ENCODE results near the gene ZDHHC11B. TPM values are rescaled to one million over a fixed set of nuclear protein-coding genes. Genes with fewer than 3 reads are reported as not detected.
"Not testable (repeated sequence)": the region's sequence is repeated elsewhere in the genome, so short reads cannot be mapped to it uniquely, and the experiment has no call there.

ZDHHC11B gene
- total RNA-seq, 2 donors from 2014 or later: 9.1 to 14.9 TPM

DNA sequence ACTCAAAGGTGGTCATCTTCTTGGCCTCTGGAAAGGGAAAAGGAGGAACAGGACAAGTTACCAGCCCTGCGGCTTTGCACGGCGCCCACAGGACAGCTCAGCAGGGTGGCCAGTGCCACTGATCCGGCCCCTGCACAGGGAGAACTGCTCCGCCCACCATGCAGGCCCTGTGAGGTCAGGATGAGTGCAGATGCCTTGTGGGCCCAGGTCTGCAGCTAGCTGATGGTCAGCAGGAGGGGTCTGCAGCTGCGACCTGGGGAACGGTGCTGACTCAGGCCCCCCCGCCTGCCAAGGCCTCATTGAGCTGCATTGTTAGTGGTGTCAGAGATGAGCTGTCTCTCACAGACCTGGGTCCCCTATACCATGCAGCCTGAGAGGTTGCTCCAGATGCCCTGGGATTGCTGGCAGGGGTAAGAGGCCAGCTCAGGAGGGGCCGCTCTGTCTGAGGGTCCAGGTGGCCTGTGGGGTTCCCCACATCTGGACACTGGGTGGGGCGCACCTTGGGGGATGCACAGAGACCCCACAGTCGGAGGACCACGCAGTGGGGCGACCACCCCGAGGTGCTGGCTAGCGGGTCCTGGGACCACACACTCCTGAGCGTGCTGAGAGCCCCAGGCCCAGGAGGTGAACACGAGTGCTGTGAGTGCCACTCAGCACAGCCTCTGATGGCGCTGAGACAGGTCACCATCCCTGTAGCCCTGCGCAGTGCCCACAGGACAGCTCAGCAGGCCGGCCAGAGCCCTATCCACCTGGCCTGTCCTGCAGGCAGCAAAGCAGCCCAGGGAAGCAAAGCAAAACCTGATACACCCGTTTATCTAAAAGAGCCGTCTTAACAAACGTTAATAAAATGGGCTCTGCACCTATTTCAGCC lies 39.0 kb downstream of the ZDHHC11B start:
- intact Hi-C loops (cut with DNase I): not testable (repeated sequence)
- DNase-seq (ENCODE audit: low spot score): peak; percentile 84

DNA sequence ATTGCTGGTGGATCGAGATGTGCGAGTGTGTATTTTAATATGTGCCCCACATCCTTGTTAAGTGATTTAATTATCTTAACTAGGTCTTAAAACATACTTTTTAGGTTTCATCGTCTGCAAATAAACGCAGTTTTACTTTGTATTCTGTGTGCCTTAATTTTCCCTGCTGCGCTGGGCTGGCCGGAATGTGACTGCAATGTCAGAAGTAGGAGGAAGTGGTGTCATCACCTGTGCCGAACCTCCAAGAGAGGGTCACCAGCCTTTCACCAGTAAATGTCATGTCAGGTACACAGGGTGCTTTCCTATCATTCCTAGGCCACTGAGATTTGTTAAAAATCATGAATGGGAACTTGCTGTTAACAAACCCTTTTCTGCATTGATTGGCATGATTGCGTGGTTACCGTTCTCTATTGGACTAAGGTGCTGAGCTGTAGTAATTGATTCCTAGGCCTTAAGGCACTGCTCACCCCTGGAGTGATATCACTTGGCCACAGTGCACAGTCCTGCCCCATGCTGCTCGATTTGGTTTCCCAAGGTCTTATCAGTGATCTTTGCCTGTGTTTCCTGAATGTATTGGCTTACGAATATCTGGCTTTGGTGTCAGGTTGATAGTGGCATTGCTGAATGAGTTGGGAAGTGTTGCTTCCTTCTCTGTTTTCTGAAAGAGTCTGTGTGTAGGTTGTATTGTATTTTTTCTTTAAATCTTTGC lies 40.7 kb downstream of the ZDHHC11B start:
- DNase-seq (ENCODE audit: low spot score); intact Hi-C loops (cut with DNase I): not testable (repeated sequence)

- DNase-seq (ENCODE audit: low spot score); intact Hi-C loops (cut with DNase I): not testable (repeated sequence)
These were observed 42.3 kb downstream of the ZDHHC11B start for GRCh38 chr5:742276-742675.

- intact Hi-C loops (cut with DNase I); DNase-seq (ENCODE audit: low spot score): not testable (repeated sequence)
These were observed 50.4 kb downstream of the ZDHHC11B start for GRCh38 chr5:734145-734544.

DNA sequence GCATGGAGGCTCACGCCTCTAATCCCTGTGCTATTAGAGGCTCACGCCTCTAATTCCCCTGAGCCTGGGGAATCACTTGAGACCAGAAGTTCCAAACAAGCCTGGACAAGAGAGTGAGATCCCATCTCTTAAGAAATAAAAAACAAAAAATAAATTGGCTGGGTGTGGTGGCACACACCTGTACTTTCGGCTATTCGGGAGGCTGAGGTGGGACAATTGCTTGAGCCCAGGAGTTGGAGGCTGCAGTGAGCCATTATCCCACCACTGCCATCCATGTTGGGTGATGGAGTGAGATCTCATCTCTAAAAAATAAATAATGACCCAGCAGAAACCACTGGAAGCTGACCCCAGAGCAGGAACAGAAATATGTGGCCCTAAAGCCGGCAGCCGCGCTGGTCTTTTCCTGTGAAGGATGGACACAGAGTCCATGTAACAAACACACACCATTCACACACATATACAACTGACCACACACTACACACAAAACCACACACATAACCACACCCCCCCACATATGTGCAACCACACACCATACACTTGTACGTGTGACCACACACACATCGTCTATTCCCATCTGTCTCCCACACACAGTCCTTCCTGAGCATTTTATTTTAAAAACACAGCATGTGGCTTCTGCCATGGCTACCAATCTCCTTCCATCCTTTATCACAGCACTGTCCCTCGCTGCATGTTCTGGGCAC lies 51.6 kb downstream of the ZDHHC11B start:
- intact Hi-C loops (cut with DNase I); DNase-seq (ENCODE audit: low spot score): not testable (repeated sequence)

DNA sequence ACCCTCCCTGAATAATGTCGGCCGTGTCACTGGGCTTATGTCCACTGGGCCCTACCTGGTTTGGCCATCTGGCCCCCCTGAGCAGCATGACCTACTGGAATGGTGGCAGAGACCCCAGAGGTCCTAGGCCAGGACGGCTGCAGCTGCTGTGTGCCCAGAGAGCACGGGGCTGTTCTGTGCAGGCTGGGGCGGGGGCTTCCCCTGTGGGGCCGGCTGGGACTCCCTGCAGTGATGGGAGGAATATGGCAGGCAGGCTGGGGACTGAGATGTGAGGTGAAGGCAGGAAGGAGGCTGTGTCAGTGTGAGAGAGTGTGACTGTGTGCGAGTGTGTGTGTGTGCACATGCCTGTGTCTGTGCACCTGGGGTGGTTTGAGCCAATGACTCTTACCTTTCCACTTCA lies 55.3 kb downstream of the ZDHHC11B start:
- DNase-seq (ENCODE audit: low spot score); intact Hi-C loops (cut with DNase I): not testable (repeated sequence)

DNA sequence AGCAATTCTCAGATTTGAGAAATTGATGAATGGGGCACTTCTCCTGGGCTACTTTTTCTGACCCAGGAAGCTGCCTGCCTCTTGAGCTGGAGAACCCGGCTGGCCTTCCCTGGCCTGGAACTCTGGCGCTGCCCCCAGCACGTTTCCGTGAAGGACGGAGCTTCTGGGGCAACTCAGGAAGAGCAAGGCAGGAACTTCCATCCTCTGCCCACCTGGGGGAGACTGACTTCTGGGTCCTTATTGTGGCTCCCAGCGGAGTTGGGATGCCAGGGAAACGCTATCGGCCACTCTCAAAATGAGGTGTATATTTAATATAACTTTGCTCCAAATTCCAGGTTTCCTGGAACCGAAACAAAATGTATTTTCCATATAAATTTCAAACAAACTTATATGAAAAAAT lies 57.4 kb downstream of the ZDHHC11B start:
- intact Hi-C loops (cut with DNase I); DNase-seq (ENCODE audit: low spot score): not testable (repeated sequence)

GRCh38 chr5:723865-724264 lies 60.7 kb downstream of the ZDHHC11B start:
- intact Hi-C loops (cut with DNase I); DNase-seq (ENCODE audit: low spot score): not testable (repeated sequence)

DNA sequence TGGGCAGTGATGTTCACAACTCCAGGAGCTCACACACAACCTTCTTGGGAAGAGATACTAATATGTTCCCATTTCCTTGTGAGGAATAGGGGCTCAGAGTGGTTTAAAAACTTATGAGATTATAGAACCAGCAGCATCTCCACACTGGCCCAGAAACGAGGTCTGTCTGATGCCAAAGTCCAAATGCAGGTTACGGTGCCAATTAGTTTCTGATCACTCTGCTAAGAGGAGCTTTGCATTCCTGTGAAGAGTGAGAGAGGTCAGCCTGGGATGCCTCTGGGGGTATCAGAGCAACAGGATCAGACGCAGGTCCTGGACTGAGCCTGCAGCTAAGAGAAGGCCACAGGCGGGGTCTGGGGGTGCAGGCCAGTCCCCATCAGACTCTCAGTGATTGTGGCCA lies 61.2 kb downstream of the ZDHHC11B start:
- intact Hi-C loops (cut with DNase I); DNase-seq (ENCODE audit: low spot score): not testable (repeated sequence)

DNA sequence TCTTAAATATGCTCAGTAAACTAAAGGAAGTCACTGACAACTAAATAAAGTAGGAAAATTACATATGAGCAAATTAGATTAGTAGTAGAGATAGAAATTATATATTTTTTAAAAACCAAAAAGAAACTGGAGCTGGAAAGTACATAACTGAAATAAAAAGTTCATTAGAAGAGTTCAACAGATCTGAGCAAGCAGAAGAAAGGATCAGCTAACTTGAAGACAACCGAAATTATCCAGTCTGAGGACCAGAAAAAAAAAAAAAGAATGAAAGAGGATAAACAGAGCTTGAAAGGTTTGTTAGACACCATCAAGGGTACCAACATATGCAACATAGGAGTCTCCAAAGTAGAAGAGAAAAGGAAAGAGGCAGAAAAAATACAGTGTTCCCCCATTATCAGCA lies 65.2 kb downstream of the ZDHHC11B start:
- DNase-seq (ENCODE audit: low spot score); intact Hi-C loops (cut with DNase I): not testable (repeated sequence)

GRCh38 chr5:717143-717542 lies 67.4 kb downstream of the ZDHHC11B start:
- DNase-seq (ENCODE audit: low spot score): no peak
- intact Hi-C loops (cut with DNase I): no loop called here

DNA sequence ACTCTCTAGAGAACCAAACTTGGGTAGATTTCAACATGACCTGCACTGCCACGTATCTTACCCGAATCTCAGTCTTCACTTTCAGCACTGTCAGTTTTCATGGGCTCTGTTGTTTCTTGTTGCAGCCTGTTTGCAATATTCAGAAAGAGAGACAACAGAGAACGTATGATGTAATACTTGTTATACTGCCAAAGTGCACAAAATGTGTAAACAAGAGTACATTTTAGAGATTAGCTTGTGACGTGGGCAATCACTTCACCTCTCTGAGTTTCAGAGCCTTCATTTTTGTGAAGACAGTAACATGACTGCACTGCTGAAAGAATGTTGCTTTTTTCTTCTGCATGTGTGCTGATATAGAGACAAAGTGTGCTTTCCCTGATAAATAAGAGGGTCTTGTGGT lies 67.8 kb downstream of the ZDHHC11B start:
- intact Hi-C loops (cut with DNase I); DNase-seq (ENCODE audit: low spot score): not testable (repeated sequence)

- intact Hi-C loops (cut with DNase I); DNase-seq (ENCODE audit: low spot score): not testable (repeated sequence)
These were observed 68.9 kb downstream of the ZDHHC11B start for GRCh38 chr5:715636-716035.

- intact Hi-C loops (cut with DNase I); DNase-seq (ENCODE audit: low spot score): not testable (repeated sequence)
These were observed 70.1 kb downstream of the ZDHHC11B start for GRCh38 chr5:714215-715118.

GRCh38 chr5:713686-714085 lies 70.8 kb downstream of the ZDHHC11B start:
- intact Hi-C loops (cut with DNase I); DNase-seq (ENCODE audit: low spot score): not testable (repeated sequence)

DNA sequence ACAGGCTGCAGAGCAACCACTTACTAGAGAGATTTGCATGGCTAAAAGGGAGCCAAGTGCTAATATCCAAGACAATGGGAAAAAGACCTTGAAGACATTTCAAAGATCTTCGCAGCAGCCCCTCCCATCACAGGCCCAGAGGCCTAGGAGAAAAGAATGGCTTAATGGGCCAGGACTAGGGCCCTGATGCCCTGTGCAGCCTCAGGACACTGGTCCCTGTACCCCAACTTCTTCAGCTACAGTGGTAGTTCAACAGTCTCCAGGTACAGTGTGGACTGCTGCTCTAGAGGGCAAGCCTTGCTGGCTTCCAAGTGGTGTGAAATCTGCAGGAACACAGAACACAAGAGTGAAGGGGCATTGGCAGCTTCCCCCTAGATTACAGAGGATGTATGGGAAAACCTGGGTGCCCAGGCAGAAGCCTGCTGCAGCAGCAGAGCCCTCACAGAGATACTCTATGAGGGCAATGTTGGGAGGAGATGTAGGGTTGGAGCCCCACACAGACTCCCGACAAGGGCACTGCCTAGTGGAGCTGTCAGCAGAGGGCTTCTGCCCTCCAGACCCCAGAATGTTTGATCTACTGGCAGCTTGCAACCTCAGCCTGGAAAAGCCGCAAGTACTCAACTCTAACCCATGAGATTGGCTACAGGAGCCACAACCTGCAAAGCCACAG lies 75.5 kb downstream of the ZDHHC11B start:
- DNase-seq (ENCODE audit: low spot score); intact Hi-C loops (cut with DNase I): not testable (repeated sequence)

DNA sequence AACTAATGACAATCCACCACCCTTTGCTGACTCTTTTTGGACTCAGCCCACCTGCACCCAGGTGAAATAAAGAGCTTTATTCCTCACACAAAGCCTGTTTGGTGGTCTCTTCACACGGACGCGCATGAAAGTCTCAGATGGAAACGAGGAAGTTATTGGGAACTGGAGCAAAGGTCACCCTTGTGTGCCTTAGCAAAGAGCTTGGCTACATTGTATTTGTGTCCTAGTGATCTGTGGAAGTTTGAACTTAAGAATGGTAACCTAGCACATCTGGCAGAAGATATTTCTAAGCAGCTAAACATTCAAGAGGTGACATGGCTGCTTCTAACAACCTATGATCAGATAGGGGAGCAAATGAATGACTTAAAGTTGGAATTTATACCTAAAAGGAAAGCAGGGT lies 76.2 kb downstream of the ZDHHC11B start:
- DNase-seq (ENCODE audit: low spot score); intact Hi-C loops (cut with DNase I): not testable (repeated sequence)

DNA sequence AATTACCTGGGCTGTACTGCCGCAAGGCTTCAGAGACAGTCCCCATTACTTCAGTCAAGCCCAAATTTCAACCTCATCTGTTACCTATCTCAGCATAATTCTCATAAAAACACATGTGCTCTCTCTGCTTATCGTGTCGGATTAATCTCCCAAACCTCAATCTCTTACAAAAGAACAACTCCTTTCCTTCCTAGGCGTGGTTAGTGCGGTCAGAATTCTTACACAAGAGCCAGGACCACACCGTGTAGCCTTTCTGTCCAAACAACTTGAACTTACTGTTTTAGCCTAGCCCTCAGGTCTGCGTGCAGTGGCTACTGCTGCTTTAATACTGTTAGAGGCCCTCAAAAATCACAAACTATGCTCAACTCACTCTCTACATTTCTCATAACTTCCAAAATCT lies 78.4 kb downstream of the ZDHHC11B start:
- intact Hi-C loops (cut with DNase I): not testable (repeated sequence)

More for the DNA sequence above, 78.4 kb downstream of the ZDHHC11B start:
- DNase-seq (ENCODE audit: low spot score): not testable (repeated sequence)
